B cell (primary cell): ENCODE results near the gene SLC51B. TPM values are rescaled to one million over a fixed set of nuclear protein-coding genes. Genes with fewer than 3 reads are reported as not detected.

ENCODE experiments used
- ATAC-seq: fragments of 200-7000 bp; cut with Tn5 transposase; one replicate; pipeline ENCODE4 v1.10.0; 2021; ENCODE audit warnings: low read depth, mild to moderate bottlenecking, moderate number of reproducible peaks, moderate library complexity
- CTCF ChIA-PET: fragments of 350-600 bp; sonication (Branson Sonifier 250); formaldehyde crosslinking; loops from one replicate; lab custom pipeline; 2021; ENCODE audit warnings: antibody characterized with exemption, inconsistent platforms; lab: Charles Lee
- POLR2A ChIA-PET: fragments of 350-600 bp; sonication (Branson Sonifier 250); formaldehyde crosslinking; loops from one replicate; lab custom pipeline; 2021; ENCODE audit warnings: antibody characterized with exemption; lab: Charles Lee
- DNase-seq: peaks from one replicate; pipeline ENCODE4 v3.0.0; 2013
- H2AFZ ChIP-seq: 2 replicates; pipeline ENCODE4 v1.6.1; 2012; ENCODE audit warnings: mild to moderate bottlenecking, low read depth, low read length; ENCODE audit not compliant: insufficient read depth, poor library complexity, severe bottlenecking
- H3K27ac ChIP-seq, 2 donors: 1 replicate in 1 of 2; 2 replicates in 1 of 2; pipeline ENCODE4 v1.5.1; 2012 to 2013; ENCODE audit warnings: low read length in 2 of 2, mild to moderate bottlenecking in 2 of 2, moderate library complexity in 1 of 2
- H3K27me3 ChIP-seq, 4 experiments: fragments of 200-600 bp in 1 of 4; sonication (generic) in 1 of 4; replicated peaks in 1 of 4; 1 replicate in 2 of 4; 2 replicates in 2 of 4; pipeline versions ENCODE4 v1.6.1 to v1.7.0; 2013 to 2016; ENCODE audit warnings: low read length in 3 of 4, mild to moderate bottlenecking in 2 of 4, mixed read lengths in 1 of 4, moderate library complexity in 1 of 4; ENCODE audit not compliant: insufficient read depth in 4 of 4, control insufficient read depth in 3 of 4; ENCODE audit errors: control extremely low read depth in 1 of 4
- H3K36me3 ChIP-seq, 2 experiments: replicated peaks in 1 of 2; 1 replicate in 1 of 2; 2 replicates in 1 of 2; pipeline versions ENCODE4 v1.6.1 to v1.7.1; 2013; ENCODE audit warnings: low read length in 1 of 2; ENCODE audit not compliant: insufficient read depth in 2 of 2, control insufficient read depth in 1 of 2; ENCODE audit errors: control extremely low read depth in 1 of 2, extremely low read depth in 1 of 2
- H3K4me1 ChIP-seq, 2 donors: fragments of 200-600 bp in 1 of 2; sonication (generic) in 1 of 2; 1 replicate in 1 of 2; 2 replicates in 1 of 2; pipeline versions ENCODE4 v1.5.1 to v1.6.1; 2013 to 2017; ENCODE audit warnings: low read length in 2 of 2; ENCODE audit not compliant: control insufficient read depth in 2 of 2, insufficient read depth in 2 of 2
- H3K4me2 ChIP-seq: replicated peaks from 2 replicates; pipeline ENCODE3; 2012; ENCODE audit warnings: mild to moderate bottlenecking, low read depth, low read length; ENCODE audit not compliant: poor library complexity, severe bottlenecking
- H3K4me3 ChIP-seq, 5 experiments: fragments of 200-600 bp in 1 of 5; sonication (generic) in 1 of 5; 1 replicate in 3 of 5; 2 replicates in 2 of 5; pipeline versions ENCODE4 v1.5.1 to v1.7.0; 2011 to 2016; ENCODE audit warnings: low read length in 4 of 5, mild to moderate bottlenecking in 4 of 5, low read depth in 2 of 5, control low read depth in 1 of 5, moderate library complexity in 1 of 5; ENCODE audit not compliant: insufficient read depth in 1 of 5; ENCODE audit errors: control extremely low read depth in 1 of 5, extremely low read depth in 1 of 5
- H3K79me2 ChIP-seq: fragments of 200-600 bp; sonication (generic); one replicate; pipeline ENCODE4 v1.6.0; 2016; ENCODE audit warnings: low read length; ENCODE audit not compliant: control insufficient read depth, insufficient read depth
- H3K9ac ChIP-seq: fragments of 200-600 bp; sonication (generic); 2 replicates; pipeline ENCODE4 v1.6.1; 2017; ENCODE audit warnings: mild to moderate bottlenecking, low read length, moderate library complexity
- H3K9me3 ChIP-seq, 3 donors: one replicate each; pipeline versions ENCODE4 v1.6.1 to v1.7.1; 2013; ENCODE audit warnings: low read length in 2 of 3; ENCODE audit not compliant: control insufficient read depth in 2 of 3, insufficient read depth in 1 of 3; ENCODE audit errors: control extremely low read depth in 1 of 3
- H4K20me1 ChIP-seq: 2 replicates; pipeline ENCODE4 v1.6.0; 2012; ENCODE audit warnings: mild to moderate bottlenecking, low read length; ENCODE audit not compliant: insufficient read depth, control insufficient read depth, poor library complexity, severe bottlenecking
- H3K27ac Mint-ChIP-seq: one replicate; pipeline ENCODE4 v1.8.0; 2021; ENCODE audit warnings: mixed read lengths
- H3K27me3 Mint-ChIP-seq: one replicate; pipeline ENCODE4 v1.8.0; 2021; ENCODE audit warnings: mixed read lengths
- H3K4me1 Mint-ChIP-seq: one replicate; pipeline ENCODE4 v1.8.0; 2021; ENCODE audit warnings: mixed read lengths
- H3K4me3 Mint-ChIP-seq: one replicate; pipeline ENCODE4 v1.8.0; 2021; ENCODE audit warnings: mixed read lengths
- H3K9me3 Mint-ChIP-seq: one replicate; pipeline ENCODE4 v1.8.0; 2022; ENCODE audit warnings: mixed read lengths; ENCODE audit not compliant: insufficient read depth
- EZH2 ChIP-seq: IDR thresholded peaks from 2 replicates; pipeline ENCODE4 v1.6.1; 2012; ENCODE audit warnings: borderline replicate concordance, low read depth, mild to moderate bottlenecking, moderate library complexity, low read length; ENCODE audit not compliant: insufficient read depth, poor library complexity, severe bottlenecking
- WGBS: methylation state at CpG from one replicate; pipeline ENCODE4 v1.1.5; 2013; ENCODE audit warnings: missing lambda C conversion rate; ENCODE audit not compliant: insufficient coverage; 5-methylcytosine and 5-hydroxymethylcytosine counted together
- intact Hi-C: fragments of 100-400 bp; cut with micrococcal nuclease; formaldehyde crosslinking; loops from one replicate; pipeline ENCODE4 v1.10.0; 2022
- polyA plus RNA-seq: library from polyadenylated mRNA; depleted of rRNA; stranded (reverse); fragments of >200 nt; gene quantifications from 2 replicates; pipeline ENCODE4 v1.2.3, GENCODE V29; 2012
- total RNA-seq, 2 donors: library from RNA; stranded (reverse); fragments of 120-200 nt in 1 of 2; gene quantifications; 1 replicate in 1 of 2; 2 replicates in 1 of 2; pipeline versions ENCODE4 v1.2.3 to v1.2.4, GENCODE V29; 2013 to 2022
- TF ChIP-seq, protein P1 (sequence below): fragments of 200-600 bp; IDR thresholded peaks from one replicate; pipeline ENCODE4 v1.8.0; 2022; ENCODE audit warnings: antibody characterized with exemption, mild to moderate bottlenecking

SLC51B gene
- total and polyA plus RNA-seq, 2 donors (not counting 1 experiment from before 2014, with no cell fraction given), result not detected

GRCh38 chr15:65029736-65030208 is 15.4 kb upstream of the SLC51B start:
- Histone ChIP-seq H3K4me2 (peak overlapping the region; percentile 91), H4K20me1 (no peaks in the 10 kb centered on the region), H3K4me3 (peak overlapping the region in 3 of 5 experiments; percentile 64 to 80 (median 80)), H3K4me1 (peaks cover 20 to 29% of the 10 kb centered on the region in 2 donors), H2AFZ (peak overlapping the region; percentile 89), H3K9me3 (no peaks in the 10 kb centered on the region), H3K27me3 (peaks cover 0 to 3% (median 0%) of the 10 kb centered on the region in 4 experiments), H3K27ac (no peak overlapping the region), H3K36me3 (peaks cover under 1 to 10% of the 10 kb centered on the region in 2 experiments), H3K79me2 (peaks cover 22% of the 10 kb centered on the region), H3K9ac (peak overlapping the region; percentile 83)
- POLR2A ChIA-PET, result no interaction called here
- intact Hi-C loops, result loop anchor here (1.0 kb wide), 2 partner anchors 39 to 104 kb away; partner anchors contain the start of gene PDCD7
- Mint-ChIP-seq H3K27me3 (peaks cover 6% of the 10 kb centered on the region), H3K4me1 (peaks cover 29% of the 10 kb centered on the region), H3K4me3 (peak overlapping the region; percentile 87), H3K9me3 (no peaks in the 10 kb centered on the region), H3K27ac (no peak overlapping the region)
- no peak for TF ChIP-seq EZH2
- TF ChIP-seq, protein P1, sequence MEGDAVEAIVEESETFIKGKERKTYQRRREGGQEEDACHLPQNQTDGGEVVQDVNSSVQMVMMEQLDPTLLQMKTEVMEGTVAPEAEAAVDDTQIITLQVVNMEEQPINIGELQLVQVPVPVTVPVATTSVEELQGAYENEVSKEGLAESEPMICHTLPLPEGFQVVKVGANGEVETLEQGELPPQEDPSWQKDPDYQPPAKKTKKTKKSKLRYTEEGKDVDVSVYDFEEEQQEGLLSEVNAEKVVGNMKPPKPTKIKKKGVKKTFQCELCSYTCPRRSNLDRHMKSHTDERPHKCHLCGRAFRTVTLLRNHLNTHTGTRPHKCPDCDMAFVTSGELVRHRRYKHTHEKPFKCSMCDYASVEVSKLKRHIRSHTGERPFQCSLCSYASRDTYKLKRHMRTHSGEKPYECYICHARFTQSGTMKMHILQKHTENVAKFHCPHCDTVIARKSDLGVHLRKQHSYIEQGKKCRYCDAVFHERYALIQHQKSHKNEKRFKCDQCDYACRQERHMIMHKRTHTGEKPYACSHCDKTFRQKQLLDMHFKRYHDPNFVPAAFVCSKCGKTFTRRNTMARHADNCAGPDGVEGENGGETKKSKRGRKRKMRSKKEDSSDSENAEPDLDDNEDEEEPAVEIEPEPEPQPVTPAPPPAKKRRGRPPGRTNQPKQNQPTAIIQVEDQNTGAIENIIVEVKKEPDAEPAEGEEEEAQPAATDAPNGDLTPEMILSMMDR, result no peak
- DNase-seq, result no peak
- CTCF ChIA-PET, result interaction anchor here (1.1 kb wide), 1 partner anchor 9 kb away, joined by 3 read pairs; no protein-coding TSS in a partner anchor
- WGBS, result 81% methylated on average over 4 of the region's 12 CpGs
- no peak for ATAC-seq
